HG03378 (cell line): ENCODE results near the gene OLFM3.

Source experiments
- ATAC-seq: cut with Tn5 transposase; IDR thresholded peaks from one replicate; pipeline ENCODE4 v1.9.1; 2021; ENCODE audit warnings: mild to moderate bottlenecking, moderate library complexity; ENCODE audit not compliant: unreplicated experiment

The OLFM3 gene

DNA sequence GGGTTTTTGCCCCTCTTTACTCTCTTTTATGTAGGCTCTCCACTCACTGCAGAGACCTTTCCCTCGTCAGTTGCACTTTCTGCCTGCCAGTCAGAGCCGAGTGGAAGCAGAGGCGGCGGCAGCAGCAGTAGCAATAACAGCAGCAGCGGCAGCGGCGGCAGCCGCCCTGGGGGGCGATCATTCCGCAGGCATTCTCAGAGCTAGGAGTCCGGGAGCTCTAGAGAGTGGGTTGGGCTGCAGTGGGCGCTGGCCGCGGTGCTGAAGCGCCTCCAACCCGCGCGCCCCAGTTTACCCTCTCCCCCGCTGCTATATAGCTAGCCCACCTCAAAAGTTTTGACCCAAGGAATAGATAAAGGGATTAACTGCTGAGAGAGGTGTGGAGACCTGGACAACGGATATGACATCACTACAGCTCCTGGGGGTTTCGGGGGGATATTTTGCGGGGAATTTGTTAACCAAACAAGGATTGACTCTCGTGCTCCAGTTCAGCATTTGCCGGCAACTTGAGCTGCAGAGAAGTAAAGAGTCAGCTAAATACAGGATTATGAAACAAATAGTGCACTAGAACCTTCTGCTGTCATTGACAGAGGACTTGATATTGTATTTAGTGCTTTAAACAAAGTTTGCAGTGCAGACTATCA is at the start of gene OLFM3:
Gene OLFM3, minus strand, starts transcription at position 102 of the 641 bp plus-strand sequence.
- no peak for ATAC-seq

DNA sequence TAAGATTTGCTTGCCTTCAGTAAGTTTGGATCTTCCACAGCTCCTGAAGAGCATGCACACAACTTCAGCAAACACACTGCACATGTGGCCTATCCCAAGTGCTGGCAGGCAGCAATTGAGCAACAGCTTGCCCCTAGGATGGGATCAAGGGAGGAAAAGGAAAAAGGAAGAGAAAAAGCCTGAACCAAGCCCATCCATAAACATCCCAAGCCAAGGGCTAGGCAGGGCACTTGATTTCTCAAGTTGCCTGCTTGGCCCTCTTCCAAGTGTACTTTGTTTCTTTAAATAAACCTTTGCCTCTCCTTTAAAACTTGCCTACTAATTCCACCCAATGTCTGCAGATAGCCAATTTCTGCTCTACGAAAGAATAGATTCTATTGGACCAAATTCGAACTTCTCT is 49.0 kb upstream of the OLFM3 start:
- no peak for ATAC-seq

DNA sequence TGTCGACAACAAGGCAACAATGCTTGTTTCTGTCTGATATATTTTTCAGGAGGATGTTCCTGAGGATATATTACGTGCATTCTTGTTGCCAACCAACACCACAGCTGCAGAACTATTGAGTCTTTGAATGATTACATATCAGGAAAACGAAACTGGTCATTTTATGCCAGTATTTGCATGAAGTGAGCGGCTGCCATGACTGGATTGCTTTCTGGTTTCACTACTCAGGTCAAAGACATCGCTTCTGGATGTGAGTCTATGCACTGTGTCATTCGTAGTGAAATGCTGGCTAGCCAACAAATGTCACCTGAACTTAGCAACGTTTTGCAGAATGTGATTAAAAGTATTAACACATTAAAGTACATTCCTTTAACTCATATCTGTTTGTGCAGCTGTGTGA is 35.8 kb upstream of the OLFM3 start:
- no peak for ATAC-seq

DNA sequence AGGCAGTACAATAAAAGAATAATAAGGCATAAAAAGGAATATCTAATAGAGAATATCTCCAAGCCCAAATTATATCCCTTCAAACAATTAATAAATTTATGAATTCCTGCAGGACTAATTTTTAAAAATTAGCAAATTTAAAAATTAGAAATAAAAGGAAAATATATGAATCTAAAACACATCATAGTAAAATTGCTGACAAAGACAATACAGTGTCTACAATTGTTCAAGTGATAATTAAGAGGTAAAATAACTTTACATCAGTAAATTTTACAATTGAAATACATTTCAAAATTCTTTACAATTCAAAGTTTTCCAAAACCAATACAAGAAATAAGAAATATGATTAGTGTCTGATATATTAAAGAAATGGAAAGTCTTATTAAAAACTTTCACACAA is 22.8 kb upstream of the OLFM3 start:
- no peak for ATAC-seq

DNA sequence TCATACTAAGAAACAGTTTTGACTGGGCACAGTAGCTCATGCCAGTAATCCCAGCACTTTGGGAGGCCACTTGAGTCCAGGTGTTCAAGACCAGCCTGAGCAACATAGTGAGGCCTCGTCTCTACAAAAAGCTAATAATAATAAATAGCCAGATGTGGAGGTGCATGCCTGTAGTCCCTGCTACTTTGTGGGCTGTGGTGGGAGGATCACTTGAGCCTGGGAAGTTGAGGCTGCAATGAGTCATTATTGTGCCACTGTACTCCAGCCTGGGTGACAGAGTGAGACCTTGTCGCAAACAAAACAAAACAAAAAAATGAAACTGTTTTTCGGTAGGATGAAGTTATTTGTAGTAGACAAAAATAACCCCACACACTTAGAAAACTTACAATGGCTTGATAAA is 19.0 kb upstream of the OLFM3 start:
- no peak for ATAC-seq

DNA sequence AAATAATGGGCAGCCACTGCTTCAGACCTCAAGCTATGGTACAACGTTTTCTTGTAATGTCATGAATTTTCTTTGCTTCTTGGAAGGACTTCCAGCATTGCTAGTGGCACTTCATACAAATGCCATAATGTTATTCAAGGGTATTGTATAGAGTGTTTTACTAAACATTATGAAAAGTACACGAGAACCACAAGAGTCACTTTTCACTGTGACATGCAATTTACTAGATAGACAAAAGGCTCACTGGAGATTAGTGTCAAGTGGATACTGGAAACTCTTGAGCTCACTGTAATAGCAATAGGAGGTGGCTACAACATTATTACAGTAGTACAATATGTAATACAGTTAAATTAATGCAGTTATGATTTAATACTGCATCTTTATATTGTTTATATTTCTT is 5.3 kb upstream of the OLFM3 start:
- ATAC-seq, result no peak

DNA sequence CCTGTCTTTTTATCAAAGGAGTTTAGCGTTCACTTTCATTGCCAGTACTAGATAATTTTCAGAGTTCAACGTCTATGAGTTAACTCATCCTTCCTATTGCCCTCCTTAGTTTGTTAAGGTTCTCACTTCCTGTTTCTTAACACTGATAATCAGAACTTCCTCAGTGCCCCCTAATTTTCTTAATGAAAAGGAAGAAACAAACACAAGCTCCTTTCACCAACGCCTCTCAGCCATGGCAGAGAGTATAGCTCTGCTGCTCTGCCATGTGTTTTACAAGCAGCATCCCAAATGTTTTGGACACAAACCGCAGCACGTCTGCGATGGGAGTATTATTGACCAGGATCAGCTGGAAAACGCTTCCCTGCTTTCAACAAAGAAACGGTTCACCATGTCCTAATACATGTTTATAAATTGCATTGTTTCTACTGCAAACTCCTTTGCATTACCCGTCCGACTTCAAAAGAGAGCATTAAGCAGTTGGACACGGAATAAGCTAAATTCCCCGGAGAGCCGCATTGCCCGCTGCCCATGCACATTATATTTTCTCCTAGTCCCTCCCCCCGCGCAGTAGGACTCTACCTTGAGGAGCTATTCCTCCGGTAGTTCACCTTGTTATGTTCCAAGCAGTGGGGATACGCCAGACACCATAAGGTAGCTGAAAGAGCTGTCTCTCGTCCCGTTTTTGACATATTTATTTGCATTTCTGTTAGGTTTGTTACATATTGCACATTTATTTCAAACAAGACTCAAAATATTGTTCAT is 561 bp downstream of the OLFM3 start:
- no peak for ATAC-seq

DNA sequence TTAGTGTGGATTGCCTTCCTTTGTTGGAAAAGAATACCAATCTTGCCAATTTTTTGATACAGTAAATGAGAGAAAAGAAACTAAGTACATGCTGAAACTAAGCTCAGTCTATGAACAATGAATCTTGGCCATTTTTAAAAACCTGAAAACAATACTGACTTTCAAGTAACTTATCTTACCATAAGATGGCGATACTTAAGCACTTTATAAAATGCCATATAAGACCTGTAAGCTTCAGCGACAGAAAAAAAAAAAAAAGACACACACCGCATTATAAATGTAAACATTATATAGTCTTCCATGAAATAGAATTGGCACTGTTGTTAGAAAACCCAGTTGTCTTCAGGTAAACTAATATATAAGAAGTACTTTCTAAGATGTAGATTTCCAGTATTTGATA is 3.0 kb downstream of the OLFM3 start:
- ATAC-seq, result no peak

DNA sequence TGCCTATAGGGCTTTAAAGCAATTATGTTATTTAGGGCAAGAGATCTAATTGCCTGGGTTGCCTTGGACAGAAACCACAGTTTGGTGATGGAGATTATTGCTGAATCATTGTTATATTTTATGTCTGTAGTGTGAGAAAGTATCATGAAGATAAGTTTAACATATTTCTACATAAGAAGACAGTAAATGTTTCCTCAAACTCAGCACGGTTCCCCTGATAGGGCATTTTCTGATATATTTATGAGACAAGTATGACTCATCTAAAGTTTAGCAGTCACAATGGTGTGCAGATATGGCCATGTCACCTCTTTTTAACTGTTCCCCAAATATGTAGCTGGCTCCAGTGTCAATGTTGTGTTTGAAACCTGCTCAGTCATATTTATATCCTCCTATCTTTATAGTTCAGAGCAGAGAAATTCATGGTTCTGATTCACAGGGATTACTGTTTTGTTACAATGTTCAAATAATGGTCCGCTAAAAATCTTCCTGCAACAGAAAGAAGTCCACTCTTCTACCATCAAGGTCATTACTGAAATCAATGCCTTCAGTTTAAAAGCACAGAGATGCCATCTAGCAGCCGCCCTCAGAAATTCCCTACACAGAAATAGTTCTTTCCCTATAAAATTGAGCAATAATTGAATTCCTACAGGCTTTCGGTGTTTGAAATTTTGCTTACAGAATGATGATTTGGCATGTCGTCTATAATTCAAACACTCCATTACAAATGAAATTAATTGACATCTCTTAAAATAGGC is 3.7 kb downstream of the OLFM3 start:
- no peak for ATAC-seq

DNA sequence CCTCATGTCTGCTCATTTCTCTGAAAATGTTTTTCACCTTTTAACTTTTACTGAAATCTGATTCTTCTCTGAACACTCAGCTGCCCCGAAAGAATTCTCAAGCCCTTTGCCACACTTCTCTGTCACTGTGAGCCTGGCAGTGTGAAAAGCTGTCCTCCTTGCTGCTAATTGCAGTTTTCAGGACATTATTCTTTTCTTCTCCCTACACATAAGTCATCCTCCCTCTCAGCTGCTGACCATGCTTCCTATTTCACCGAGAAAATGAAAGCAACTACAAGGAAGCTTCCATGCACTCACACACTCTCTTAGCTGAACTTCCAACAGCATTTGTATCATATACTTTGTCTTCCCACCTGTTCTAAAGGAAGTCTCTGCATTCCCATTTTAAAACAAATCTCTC is 15.8 kb downstream of the OLFM3 start:
- no peak for ATAC-seq

DNA sequence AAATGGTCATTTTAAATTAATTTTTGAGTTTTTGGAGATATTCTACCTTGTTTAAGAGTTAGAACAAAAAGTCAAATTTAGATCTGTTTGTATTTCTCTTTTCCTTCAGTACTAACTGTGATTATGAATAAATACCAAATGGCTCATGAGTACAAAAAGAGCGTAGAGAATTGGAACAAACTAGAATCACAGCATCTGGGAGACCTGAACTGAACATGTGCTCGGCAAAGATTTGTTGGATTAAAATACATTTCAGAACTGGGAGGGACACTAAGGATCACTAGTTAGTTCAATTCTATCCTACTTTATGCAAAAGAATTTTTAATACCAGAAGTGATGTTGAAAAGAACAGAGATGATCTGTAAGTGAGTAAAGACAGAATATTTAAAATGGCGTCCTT is 19.5 kb downstream of the OLFM3 start:
- no peak for ATAC-seq

DNA sequence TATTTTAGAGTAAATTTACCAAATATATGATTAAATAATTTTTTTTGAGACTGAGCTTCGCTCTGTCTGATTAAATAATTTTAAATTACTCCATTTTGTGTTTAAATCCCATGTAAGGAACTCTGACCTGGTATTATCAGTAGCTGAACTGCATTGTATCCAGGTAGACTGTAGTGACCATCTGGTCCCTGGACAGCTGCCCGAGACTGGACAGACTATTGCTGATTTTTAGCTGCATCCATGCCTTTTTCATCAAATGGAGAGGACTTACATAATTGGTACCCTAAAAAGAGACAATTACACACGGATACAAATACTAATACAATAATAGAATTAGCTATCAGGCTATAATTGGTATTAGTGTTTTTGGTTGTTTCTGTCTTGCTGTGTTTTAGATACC is 20.6 kb downstream of the OLFM3 start:
- no peak for ATAC-seq

DNA sequence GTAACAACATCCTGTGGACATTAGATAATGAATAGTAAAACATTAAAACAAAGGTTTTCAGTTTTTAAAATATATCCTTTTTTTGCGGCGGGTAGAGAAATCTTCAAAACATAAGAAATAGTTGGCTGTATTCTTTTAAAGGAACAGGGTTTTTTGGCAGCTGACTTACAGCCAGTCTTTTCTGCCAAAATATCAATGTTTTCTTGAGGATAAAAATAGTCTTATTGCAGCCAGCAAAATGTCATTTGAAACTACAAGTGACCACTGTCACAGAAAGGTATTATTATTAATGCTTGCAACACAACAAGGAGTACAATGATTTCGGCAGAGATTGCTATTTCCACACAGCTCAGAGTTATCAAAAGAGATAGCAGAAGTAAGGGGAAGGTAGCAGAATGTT is 21.4 kb downstream of the OLFM3 start:
- no peak for ATAC-seq

DNA sequence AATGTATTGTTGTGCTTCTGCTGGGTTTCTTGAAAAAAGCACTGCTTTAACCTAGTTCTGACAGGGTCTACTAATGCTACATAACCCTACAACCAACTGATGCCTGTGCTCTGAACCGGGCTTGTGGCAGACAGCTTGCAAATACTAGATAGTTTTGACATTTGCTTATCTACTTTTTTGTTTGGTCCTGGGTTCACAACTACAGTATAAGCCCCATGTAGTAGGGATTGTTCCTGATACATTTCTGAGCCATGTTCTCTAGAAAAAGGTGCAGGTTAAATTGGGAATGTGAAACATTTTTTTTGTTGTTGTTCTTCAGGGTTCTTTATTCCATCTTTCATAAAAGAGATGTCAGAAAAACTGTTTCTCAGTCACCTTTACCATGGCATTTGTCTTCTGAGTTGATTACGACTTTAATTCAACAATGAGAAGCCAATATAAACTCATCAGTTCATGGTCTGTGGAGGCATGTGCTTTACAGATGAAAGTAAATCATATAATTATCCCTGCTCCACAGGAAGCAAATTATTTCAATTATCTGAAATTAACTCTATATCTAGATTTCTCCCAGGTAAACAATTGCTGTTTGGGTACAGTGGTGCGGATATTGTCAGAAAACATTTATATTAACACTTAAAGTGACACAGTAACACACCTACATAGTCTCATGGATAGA is 22.0 kb downstream of the OLFM3 start:
- ATAC-seq, result no peak

DNA sequence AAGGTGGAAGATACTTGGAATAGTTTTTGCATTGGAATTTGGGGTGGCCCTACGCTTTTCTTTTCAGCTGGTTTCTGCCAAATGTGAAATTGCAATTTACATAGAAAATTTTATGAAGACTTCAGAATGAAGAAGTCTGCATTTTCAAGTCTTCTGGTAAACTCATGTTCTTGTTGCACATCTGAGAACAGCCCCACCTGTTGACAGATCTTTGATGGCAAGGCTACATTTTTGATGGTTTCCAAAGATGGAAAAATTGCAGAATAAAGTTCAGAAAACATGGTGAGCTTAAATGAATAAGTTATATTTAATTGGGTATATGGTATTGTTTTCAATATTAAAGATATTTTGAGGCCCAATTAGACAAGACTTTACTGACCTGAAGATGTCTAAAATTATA is 25.4 kb downstream of the OLFM3 start:
- ATAC-seq, result no peak

DNA sequence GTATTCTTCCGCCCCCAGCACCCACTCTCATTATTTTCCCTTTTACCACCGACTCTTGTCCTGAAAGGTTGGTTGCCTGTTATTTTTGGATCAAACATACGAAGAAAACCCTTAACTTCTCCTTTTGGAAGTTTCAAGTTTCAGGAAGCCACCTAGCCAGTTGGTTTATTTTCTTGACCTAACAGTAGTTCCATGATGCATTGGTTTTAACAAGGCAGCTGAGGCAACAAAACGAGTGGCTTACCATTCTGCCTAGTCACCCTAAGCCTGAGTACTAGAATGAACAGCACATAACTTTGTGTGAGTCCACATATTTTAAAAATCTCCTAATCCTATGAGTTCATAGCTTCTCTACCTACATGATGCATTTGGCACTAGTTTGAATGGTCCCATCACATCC is 28.9 kb downstream of the OLFM3 start:
- no peak for ATAC-seq

DNA sequence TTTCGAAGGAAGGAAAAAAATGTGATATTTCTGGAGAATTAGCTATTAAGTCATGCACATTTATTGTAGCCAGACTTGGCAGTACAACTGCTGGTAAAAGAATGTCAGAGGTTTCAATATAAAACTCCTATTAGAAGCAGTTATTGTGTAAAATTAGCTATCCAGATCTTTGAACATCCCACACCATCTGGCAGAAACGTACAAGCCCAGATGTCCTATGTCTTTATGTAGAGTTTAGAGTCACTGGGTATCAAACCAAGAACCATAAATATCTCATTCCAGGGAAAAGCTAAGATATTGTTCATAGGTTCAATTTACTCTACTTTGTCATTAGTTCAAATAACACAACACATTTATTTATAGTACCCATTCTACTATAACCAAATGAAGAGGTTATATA is 31.4 kb downstream of the OLFM3 start:
- no peak for ATAC-seq

DNA sequence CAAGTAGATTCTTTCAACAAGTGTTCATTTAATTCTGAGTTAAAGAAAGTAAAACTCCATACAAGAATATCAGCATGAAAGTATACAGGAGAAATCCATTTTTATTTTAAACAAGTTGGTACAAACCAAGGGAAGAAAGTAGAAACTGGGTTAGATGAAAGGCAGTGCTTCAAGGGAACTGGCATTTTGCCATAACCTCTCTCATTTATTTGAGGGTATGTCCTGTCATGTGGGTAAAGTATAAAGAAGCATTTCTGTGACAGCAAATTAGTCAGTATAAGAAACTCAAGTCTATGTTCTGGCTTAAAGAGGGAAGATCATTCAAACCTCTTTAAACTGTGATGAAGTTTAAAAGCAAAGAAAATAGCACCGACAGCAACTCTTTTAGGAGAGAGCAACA is 32.0 kb downstream of the OLFM3 start:
- no peak for ATAC-seq

DNA sequence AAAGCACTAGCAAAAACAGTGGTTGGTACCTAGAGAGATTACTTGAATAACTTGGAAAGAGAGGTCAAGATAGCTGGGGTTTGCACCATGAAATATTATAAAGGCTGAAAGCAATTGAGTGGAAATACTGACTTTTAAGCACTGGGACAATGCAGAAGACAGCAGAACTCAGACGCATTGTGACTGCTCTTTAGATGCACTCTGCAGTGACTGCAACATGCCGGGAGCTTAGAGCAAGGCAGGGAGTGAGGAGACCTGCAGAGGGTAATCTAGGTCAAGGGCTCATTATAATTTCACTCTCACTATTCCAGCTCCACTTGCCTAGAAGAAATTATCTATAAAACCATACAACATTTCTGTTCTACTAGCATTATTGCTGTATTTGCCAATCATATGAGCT is 36.6 kb downstream of the OLFM3 start:
- no peak for ATAC-seq

DNA sequence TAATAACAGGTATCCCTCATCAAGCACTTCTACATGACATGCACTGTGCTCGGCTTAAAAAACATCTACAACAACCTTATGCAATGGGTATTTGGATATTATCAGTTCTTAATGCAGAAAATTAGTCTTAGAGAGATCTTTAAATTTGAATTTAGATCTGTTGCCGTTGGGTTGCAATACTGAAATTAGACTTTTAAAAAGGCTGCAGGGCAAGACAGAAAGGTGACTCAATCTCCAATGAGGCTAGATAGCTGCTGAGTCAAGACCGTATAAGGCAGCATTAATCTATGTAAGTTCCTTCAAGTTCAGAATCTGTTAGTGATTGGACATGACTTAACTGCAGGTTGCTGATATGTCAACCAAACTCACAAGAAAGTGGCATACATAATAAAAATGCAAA is 37.3 kb downstream of the OLFM3 start:
- no peak for ATAC-seq

DNA sequence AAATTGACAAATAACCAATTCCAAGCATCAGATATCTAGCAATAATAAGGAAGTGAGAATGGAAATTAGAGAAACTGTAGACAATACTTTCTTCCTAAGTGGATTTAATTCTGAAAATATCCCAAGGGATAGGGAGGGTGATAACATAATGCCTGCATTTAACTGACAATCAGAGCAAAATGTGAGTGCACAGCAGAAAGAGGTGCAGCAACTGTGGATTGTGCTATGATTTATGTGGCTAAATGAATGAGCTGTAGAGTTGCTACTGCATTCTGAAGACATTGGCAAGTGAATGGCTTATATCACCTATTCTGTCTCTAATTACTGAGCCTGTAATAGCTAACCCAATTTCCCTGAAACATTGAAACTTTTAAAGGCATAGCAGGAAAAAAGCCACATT is 39.0 kb downstream of the OLFM3 start:
- ATAC-seq, result no peak

DNA sequence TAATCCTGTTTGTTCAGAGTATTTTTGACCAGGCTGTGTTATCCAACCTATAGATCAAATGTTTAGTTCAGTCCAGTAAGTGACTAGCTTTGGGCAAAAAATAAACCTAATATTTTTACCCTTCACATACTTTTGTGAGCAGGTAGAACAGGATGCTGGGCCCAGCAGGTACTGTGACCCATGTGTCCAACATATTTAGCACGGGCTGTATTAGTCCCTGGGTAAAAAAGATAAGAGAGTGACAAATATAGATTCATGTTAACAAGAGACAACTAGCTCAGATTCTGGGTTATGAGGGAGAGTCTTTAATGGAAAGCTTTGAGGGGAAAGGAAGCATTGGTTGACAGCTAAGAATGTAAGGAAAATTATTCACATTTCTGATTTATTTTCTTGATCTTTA is 43.1 kb downstream of the OLFM3 start:
- no peak for ATAC-seq
